Stimulated activated memory B cell treated with anti-CD40 and anti-IgM and Interleukin-4, amounts not matched to agents 10 μg/mL and 1 μg/mL and 100 μg/mL, for 72 hours (primary cell): Measurements from ENCODE around the gene ATF1.
"Not testable (repeated sequence)": the region's sequence is repeated elsewhere in the genome, so short reads cannot be mapped to it uniquely, and the experiment has no call there.

Source experiments
- ATAC-seq: fragments of 150-1000 bp; cut with Tn5 transposase; 2 replicates; pipeline ENCODE4 v1.10.0; 2021
- H3K27ac Mint-ChIP-seq: one replicate; pipeline ENCODE4 v1.8.0; 2022; ENCODE audit warnings: mild to moderate bottlenecking, mixed read lengths
- H3K27me3 Mint-ChIP-seq: one replicate; pipeline ENCODE4 v1.8.0; 2022; ENCODE audit warnings: mixed read lengths
- H3K36me3 Mint-ChIP-seq: one replicate; pipeline ENCODE4 v1.8.0; 2022; ENCODE audit warnings: mixed read lengths
- H3K4me1 Mint-ChIP-seq: one replicate; pipeline ENCODE4 v1.8.0; 2022; ENCODE audit warnings: mixed read lengths
- H3K4me3 Mint-ChIP-seq: one replicate; pipeline ENCODE4 v1.8.0; 2022; ENCODE audit warnings: mild to moderate bottlenecking, moderate library complexity, mixed read lengths
- H3K9me3 Mint-ChIP-seq: one replicate; pipeline ENCODE4 v1.8.0; 2022; ENCODE audit warnings: mixed read lengths

The ATF1 gene

GRCh38 chr12:50855218-50855617 lies 91.3 kb downstream of the ATF1 start:
- H3K4me3 Mint-ChIP-seq, ATAC-seq, H3K36me3 Mint-ChIP-seq, H3K27ac Mint-ChIP-seq, H3K4me1 Mint-ChIP-seq, H3K27me3 Mint-ChIP-seq: not testable (repeated sequence)
- H3K9me3 Mint-ChIP-seq = peaks cover 15% of the 10 kb centered on the region

DNA sequence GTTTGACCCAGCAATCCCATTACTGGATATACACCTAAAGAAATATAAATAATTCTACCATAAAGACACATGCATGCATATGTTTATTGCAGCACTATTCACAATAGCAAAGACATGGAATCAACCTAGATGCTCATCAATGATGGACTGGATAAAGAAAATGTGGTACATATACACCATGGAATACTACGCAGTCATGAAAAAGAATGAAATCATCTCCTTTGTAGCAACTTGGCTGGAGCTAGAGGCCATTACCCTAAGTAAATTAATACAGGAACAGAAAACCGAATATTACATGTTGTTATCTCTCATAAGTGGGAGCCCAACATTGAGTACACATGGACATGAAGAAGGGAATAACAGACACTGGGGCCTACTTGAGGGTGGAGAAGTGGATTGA lies 91.8 kb downstream of the ATF1 start:
- H3K27ac Mint-ChIP-seq, ATAC-seq: not testable (repeated sequence)
- peaks cover 15% of the 10 kb centered on the region for H3K9me3 Mint-ChIP-seq

DNA sequence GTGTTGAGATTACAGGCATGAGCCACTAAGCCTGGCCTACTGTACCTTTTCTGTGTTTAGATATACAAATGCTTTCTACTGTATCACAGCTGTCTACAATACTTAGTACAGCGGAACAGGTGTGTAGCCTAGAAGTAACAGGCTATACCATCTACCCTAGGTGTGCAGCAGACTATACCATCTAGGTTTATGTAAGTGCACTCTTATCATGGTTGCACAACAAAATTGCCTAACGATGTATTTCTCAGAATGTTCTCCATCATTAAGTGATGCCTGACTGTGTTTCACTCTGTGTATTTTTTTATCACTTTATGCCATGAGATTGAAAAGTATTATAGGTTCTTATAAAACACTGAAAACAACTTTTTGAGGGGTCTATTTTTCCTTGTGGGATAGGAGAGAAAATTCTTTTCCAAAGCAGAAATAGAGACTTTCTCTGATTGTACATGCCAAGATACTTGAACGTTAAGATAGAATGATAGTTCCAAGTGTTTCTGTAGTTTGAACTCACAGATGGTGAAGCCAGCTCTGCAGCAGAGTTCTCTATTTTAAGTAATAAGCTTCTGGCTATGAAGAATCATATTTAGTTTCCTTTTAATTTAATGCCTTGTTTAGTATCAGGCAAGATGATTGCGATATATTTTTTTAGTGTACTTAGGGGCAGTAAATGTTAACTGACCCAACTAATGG lies 95.9 kb downstream of the ATF1 start:
- Mint-ChIP-seq H3K27ac (no peak overlapping the region), H3K27me3 (no peaks in the 10 kb centered on the region), H3K36me3 (no peaks in the 10 kb centered on the region), H3K9me3 (peaks cover 6% of the 10 kb centered on the region), H3K4me1 (no peaks in the 10 kb centered on the region), H3K4me3 (no peak overlapping the region)
- ATAC-seq = no peak

More for the DNA sequence above, 91.8 kb downstream of the ATF1 start:
- H3K4me3 Mint-ChIP-seq, H3K27me3 Mint-ChIP-seq, H3K4me1 Mint-ChIP-seq, H3K36me3 Mint-ChIP-seq: not testable (repeated sequence)

- Mint-ChIP-seq H3K27ac (no peak overlapping the region), H3K36me3 (peaks cover 6% of the 10 kb centered on the region), H3K9me3 (peaks cover 3% of the 10 kb centered on the region), H3K4me1 (no peaks in the 10 kb centered on the region), H3K27me3 (no peaks in the 10 kb centered on the region), H3K4me3 (no peak overlapping the region)
- ATAC-seq = no peak
These were observed 98.4 kb downstream of the ATF1 start for GRCh38 chr12:50862316-50862715.

DNA sequence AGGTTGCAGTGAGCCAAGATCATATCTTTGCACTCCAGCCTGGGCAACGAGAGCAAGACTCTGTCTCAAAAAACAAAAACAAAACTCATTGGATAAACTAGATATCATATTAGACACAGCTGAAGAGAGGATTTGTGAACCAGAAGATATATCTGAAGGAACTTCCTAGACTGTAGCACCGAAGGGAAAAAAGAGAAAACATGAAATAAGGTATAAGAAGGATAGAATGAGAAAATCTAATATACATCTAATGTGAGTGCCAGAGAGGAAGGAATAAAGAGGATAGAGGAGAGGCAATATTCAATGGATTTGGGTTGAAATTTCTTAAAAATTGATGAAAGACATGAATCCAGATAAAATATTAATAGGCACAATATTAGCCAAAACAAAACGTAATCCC lies 101.4 kb downstream of the ATF1 start:
- peaks cover 3% of the 10 kb centered on the region for H3K9me3 Mint-ChIP-seq
- ATAC-seq = no peak
- no peaks in the 10 kb centered on the region for H3K4me1 Mint-ChIP-seq
- H3K27ac Mint-ChIP-seq = no peak overlapping the region
- peaks cover 6% of the 10 kb centered on the region for H3K36me3 Mint-ChIP-seq
- H3K27me3 Mint-ChIP-seq = no peaks in the 10 kb centered on the region
- H3K4me3 Mint-ChIP-seq = no peak overlapping the region

DNA sequence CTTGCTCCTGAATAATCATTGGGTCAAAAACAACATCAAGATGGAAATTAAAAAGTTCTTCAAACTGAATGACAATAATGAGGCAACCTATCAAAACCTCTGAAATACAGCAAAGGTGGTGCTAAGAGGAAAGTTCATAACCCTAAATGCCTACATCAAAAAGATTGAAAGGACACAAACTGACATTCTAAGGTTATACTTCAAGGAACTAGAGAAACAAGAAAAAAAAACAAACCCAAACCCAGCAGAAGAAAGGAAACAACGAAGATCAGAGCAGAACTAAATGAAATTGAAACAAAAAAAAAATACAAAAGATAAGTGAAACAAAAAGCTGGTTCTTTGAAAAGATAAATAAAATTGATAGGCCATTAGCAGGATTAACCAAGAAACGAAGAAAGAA lies 105.0 kb downstream of the ATF1 start:
- H3K4me3 Mint-ChIP-seq, H3K27me3 Mint-ChIP-seq, H3K9me3 Mint-ChIP-seq, H3K4me1 Mint-ChIP-seq, H3K27ac Mint-ChIP-seq, H3K36me3 Mint-ChIP-seq, ATAC-seq: not testable (repeated sequence)
